Limb (tissue), 2 donors: ENCODE results near the gene PLCB3.

Experiments
- DNase-seq, 2 donors: peaks; one replicate each; pipeline ENCODE4 v3.0.0-alpha.2; 2016; ENCODE audit errors: extremely low spot score in 2 of 2

The PLCB3 gene

DNA sequence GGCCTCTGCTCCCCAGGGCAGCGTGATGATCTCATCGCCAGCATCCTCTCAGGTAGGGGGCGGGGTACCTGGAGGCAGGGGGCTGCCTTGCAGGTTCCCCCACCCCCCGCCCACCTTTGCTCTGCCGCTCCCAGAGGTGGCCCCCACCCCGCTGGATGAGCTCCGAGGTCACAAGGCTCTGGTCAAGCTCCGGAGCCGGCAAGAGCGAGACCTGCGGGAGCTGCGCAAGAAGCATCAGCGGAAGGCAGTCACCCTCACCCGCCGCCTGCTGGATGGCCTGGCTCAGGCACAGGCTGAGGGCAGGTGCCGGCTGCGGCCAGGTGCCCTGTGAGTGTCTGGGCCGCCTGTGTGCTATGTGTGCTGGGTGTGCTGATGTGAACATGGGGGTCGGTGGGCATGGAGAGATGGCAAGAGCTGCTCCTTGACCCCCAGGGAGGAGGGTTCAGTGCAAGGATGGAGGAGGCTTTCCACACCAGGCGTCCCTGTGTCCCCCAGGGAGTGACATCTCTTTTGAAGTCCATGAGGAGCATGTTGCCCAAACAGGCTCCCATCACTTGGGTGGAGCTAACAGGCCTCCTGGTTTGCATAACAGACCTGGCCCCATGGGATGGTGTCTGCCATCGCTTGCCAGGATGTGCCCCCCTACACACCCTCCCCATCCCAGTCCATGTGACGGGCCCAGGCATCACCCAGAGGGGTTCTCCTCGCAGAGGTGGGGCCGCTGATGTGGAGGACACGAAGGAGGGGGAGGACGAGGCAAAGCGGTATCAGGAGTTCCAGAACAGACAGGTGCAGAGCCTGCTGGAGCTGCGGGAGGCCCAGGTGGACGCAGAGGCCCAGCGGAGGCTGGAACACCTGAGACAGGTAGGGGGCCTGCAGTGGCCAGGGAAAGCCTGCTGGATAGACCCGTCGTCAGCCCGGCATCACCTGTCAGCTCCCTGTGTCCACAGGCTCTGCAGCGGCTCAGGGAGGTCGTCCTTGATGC, 14.1 kb downstream of the PLCB3 start:
- no peak for DNase-seq

DNA sequence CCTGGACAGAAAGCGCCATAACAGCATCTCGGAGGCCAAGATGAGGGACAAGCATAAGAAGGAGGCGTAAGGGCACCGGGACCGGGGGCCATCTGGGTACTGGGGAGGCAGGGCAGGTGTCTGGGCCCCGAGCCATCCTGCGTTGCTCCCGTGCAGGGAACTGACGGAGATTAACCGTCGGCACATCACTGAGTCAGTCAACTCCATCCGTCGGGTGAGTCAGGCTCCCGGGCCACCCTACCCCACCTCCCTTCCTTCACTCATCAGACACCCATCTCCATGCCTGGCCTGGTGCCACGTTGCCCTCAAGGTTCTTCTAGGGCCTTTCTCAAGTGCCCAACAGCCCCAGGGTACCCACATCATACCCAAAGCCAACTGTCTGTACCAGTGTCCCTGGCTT, 15.0 kb downstream of the PLCB3 start:
- DNase-seq, result no peak

DNA sequence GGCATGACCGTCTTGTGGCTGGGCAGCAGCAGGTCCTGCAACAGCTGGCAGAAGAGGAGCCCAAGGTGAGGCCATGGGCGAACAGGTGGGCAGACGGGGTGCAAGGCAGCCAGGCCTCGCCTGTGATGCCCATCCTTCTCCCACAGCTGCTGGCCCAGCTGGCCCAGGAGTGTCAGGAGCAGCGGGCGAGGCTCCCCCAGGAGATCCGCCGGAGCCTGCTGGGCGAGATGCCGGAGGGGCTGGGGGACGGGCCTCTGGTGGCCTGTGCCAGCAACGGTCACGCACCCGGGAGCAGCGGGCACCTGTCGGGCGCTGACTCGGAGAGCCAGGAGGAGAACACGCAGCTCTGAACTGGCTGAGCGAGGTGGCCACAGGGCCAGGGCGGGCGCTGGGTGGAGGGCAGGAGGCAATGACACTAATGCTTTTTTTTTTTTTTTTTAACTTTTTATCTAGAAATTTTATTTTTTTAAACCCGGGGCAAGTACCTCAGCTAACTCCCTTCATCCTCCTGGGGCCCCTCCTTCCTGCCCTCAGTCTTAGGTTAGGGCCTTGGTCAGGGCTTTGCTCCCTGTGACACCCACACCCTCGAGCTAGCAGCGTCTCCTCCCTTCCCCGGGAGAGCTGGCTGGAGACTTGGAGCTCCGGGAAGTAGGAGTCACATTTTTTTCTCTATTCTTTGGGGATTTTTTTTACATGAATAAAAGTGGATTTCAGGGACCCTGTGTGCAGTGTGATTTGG, 16.0 kb downstream of the PLCB3 start:
- no peak for DNase-seq

DNA sequence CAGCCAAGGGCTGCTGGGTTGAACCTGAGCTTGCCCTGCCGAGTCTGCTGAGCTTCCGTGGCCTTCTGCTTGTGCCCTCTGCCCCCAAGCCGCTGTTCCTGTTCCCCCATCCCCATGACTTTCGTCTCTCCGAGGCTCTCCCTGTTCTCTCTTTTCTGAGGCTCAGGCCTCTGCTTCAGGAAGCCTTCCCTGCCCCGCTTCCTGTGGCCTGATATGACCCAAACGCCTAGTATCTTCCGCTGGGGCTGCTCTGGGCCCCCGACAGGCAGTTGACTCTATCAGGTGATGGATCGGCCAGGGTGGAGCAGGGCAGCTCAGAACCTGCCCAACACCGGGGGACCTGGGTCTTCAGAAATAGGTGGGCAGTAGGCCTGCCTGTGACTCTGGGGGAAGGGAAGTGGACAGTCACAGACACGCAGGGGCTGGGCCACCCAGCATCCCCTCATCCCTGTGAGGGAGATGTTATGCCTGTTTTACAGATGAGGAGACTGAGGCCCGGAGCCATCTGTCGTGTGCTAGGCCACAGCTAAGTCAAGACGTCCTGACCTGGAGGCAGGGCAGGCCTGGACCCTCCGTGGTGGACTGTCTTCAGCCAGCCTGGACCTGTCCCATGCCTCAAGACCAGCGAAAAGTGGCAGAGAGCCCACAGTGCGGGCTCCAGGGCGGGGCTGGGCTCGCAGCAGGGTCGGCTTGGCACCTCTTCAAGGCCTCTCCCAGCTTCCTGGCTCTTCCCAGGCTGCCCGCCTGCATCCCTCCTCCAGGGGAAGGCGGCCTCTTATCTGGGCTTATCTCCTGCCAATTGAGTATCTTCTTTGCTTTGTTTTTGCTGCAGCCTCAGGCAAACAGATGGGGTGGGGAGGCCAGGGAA, 16.9 kb downstream of the PLCB3 start:
- DNase-seq, result no peak

DNA sequence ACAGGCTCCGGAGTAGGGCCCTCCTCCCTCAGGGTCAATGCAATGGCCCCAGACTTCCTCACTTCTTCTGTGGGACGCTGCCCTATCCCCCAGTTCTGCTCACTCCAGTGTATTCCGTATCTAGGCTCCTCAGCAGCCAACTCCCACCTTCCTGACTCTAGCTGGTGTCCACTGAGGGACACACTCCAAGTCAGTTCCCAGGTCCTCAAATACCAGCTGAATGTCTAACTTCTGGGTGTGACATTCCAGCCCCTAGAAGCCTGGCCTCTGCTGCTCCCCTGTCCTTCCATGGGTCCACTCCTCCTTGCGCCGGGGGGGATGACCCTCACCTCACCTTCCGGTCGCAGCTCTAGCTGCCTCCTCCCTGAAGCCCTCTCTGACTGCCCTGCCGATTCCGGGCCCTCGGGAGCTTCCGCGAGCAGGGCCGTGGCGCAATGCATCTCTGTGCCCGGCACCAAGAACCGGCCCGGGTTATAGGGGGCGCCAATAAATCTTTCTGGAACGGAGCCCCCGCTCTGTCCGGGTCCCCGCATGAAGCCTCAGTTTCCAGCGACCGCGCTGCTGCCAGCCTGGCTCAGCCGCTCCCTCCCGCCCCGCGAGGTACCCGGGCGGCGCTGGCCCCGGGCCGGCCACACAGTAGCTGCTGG, 17.7 kb downstream of the PLCB3 start:
- DNase-seq, result no peak

DNA sequence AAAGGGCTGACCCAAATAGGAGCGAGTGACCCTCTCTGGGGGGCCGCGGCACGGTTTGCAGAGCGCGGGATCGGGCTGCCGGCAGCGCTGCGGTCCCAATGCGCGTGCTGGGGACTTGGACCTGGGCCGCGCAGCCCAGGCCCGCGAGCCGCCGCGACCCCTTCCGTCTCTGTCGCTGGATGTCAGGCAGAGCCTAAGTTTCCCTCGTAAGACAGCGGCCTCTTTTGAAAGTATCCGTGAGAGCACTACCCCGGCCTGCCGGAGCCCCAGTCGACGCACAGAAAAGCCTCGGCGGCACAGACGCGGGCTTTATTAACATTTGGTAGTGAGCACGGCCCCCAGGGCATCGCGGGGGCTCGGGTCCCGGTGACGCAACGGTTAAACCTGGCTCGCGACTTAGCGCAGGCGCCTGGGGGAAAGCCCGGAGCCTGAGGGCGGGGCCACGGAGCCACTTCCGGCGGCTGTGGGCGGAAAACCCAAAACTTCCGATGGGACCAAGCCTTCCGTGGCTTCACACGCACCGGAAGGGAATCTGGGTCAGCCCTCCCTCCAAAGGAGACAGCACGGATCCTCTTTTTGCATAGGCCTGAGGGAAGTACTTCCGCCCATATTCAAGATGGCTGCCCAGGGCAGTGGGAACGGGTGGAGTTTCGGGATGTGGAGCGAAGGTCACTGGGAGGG, 18.4 kb downstream of the PLCB3 start:
- DNase-seq, result peak; percentile 98 to 100

DNA sequence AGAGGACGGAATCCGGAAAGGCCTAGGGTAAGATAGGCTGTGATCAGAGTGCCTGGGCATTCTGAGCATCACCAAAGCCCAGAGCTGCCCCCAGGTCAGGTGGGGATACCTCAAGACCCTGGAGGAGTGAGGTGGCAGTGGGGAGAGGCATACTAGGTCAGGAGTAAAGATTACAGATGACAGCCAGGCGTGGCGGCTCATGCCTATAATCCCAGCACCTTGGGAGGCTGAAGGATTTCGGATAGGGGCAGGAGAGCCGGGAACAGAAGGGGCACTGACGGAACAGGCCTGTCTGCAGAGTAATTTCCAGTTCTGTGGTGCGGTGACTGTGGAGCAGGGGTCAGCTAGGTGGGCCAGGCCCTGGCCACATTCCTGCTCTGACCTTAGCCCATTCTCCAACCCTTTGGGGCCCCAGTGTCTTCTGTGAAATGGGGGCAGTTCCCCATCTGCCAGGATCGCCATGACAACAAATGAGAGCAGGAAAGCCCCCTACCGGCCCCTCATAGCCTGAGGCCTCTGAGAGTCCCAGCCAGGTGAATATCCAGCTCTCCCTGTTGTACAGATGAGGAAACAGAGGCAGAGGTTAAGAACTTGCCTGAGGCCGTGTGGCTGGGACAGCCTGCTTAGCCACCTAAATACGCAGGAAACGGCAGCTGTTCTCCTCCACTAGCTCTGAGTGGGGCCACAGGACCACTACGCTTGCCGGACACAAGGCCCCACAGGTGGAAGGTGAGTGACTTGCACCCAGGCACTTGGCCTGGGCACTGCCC, 23.9 kb downstream of the PLCB3 start:
- DNase-seq, result no peak

DNA sequence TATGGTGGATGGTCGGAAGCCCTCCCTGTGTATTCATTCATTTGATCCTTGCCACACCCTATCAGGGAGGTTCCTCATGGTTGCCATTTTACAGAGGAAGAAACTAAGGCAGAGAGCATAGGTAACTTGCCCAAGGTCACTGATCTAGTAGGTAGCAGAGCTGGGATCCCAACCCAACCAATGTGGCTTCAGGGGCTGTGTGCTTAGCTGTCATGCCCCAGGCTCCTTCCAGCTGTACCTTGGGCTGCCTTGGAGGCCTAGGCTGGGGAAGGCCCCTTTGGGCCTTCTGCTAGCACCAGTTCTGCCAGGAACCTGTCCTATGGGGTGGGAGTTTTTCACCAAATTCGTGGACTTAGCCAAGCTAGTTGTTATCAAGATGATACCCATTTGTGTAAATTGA, 24.5 kb downstream of the PLCB3 start:
- DNase-seq, result no peak

DNA sequence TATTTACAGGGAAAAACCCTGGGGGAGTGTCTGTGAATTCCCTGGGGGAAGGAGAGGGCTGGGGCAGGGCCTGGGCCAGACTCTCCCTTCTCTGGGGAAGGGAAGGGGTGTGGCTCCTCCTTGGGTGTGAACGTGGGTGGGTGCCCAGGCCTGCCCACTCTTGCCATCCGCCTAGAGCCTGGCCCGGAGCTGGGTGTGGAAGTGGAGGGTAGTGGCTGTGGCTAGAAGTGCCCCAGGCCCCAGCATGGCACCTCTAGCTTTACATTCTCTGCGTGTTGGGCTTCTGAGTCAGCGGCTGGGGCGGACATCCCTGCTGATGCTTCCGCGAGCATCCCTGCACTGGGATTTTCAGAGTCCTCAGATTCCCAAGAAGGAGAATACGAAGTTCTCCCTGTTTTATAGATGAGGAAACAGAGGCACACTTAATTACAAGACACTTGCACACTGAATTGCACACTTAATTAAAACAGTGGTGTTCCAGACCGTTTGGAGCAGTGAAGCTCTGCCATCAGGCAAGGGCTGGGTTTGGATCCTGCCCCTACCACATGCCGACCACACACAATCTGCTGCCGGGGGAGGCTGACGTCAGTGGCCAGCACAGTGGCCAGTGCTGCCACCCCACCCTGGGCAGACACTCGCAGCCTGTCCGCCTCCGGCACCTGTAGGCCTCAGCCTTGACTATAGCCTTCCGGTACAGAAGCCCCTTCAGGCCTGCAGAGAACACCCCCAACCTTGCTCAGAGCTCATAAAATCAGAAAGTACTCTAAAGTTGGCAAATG, 25.5 kb downstream of the PLCB3 start:
- DNase-seq, result no peak

DNA sequence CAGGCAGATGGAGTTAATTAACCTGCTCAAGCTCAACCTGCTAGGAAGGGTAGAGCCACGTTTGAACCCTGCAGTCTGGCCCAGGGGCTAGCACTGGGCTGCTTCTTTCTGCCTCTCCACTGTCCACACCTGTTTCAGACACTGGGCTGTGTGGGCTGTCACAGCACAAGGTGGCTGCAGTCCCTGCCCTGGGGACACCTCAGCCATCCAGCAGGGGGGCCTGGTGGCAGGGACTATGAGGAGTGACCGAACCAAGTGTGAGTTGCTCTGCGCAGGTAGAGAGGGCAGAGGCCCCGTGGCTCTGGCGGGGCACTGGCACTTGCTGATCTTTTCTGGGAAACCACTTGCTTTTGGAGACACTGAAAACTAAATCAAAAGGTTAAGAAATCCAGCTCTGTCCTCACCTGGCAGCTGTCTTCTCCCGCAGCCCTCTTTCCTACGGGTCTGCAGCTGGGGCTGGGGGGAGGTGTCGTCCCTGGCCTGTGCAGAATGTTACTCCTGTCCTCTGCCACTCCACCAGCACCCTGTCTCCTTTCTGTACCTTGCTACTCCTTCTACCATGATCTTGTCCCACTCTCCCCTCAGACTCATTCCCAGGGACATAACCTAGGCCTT, 27.4 kb downstream of the PLCB3 start:
- no peak for DNase-seq

DNA sequence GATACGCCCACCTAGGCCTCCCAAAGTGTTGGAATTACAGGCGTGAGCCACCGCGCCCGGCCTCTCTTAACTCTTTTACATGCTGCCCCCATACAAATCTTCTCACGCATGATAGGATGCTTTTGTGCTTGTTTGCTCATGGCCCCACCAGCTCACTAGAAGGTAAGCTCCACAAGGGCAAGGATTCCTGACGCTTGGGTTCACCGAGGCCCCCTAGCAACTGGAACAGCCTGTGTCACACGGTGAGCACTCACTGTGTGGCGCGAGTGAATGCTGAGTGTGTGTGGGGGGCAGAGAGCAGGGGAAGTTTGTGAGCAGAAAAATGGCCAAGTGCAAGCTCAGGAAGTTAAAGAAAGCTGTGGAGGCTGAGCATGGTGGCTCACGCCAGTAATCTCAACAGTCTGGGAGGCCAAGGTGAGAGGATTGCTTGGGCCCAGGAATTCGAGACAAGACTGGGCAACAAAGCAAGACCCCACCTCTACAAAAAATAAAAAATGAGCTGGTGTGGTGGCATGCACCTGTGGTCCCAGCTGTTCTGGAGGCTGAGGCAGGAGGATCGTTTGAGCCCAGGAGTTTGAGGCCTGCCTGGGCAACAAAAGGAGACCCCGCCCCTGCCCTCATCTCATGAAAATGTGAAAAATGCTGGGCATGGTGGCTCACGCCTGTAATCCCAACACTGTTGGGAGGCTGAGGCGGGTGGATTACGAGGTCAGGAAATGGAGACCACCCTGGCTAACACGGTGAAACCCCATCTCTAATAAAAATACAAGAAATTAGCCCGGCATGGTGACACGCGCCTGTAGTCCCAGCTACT, 30.8 kb downstream of the PLCB3 start:
- no peak for DNase-seq

DNA sequence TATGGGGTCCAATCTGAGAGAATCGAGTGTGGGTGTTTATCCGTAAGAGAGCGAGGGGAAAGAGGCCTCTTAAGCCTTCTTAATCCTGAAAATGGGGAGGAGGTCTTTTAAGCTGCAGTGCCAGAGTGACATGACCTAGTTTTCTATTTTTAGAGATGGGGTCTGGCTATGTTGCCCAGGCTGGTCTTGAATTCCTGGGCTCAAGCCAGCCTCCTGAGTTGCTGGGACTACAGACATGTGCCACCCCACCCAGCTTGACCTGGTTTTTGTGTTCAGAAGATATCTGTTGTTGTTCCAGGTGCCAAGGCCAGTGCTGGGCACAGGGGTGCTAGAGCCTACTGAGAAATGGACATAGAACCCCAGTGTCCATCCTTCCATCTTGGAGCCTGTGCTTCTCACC, 31.8 kb downstream of the PLCB3 start:
- no peak for DNase-seq

DNA sequence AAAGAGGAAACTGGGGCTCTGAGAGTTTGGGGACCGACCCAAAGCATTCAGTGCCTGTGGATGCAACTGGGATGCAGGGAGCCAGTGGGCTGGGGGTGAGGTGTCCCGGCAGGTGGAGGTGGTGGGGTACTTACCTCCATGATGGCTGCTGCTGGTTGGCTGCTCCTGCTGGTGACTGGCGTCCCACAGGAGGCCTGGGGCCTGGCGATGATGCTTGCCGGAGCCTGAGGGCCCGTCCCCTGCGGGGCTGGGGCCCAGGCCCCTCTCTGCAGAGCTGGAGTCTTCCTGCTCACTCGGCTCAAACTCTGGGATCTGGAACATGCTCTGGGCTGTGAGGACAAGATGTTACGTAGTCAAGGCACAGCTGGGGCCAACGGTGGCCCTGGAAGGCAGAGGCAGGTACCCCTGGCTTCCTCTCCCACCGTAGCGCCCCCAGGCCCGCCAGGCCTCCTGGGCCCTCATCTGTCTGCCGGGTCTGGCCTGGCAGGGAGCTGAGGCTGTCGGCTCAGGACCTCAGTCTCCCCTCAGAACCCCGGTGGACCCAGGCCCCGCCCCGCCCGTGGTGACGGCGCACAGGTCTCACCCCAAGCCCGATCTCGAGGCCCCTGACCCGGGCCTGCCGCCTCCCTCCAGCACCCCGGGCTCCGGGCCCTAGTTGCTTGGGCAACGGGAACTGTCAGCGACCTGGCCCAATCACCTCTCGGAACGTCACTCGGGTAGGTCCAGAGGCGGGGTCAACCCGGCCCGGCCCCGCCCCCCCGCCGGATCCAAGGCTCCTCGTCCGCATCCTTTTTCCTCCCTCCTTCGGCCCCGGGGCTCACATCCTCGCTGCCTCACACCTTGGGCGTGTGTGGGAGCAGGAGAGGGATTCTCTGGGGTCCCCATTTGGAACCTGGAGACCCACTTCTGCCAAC, 33.0 kb downstream of the PLCB3 start, which contains the start of gene BAD:
TSS of gene BAD (minus strand) at position 618 of the 914 bp plus-strand sequence. CDS start at position 321, 297 bp downstream.
- peak; percentile 94 to 97 for DNase-seq

DNA sequence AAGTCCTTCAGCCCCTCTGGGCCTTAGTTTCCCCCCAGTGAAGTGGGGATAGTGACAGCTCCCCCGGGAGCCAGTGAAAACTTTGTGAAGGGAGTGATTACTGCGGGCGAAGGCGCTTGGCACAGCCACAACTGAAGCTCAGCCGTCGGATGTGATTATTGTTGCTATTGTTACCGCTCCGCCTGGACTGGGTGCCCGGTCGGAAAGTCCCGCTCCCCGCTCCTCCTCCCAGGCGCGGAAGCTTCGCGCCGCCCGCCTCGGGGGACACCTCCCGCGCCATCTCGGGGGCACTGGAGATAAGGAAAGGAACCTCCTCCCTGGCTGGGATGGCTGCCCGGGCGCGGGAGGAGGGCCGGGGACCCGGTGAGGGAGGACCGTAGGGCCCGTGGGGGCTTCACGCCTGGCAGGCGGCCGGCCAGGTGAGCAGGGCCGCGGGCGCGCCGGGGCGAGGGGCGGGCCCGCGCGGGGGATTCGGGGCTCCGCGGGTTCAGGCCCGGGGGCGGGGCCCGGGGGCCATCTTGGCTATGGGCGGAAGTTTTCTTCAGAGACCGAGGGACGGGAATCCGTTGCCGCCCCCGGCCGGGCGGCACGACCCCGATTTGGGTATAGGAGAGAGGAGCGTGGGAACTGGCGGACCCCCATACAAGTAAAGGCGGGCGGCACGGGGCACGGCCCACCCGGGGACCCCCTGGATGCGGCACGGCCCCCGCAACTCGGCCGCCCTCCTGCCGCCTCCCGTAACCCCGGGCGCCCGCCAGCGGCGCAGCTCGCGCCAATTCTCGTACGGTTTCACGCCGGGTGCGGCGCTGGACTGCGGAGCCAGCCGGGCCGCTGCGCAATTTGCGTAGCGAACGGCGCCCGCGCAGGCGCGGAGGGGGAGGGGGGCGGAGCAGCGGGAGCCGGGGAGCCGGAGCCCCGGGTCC, 33.9 kb downstream of the PLCB3 start, which contains the start of gene GPR137:
TSS of gene GPR137 (plus strand) at position 887 of the 923 bp plus-strand sequence. CDS start 677 bp downstream, outside the sequence.
- peak; percentile 84 to 96 for DNase-seq
